HG02885 (cell line): ENCODE results near the gene ING5.
"Not testable (repeated sequence)": the region's sequence is repeated elsewhere in the genome, so short reads cannot be mapped to it uniquely, and the experiment has no call there.

Source experiments
- ATAC-seq: cut with Tn5 transposase; IDR thresholded peaks from one replicate; pipeline ENCODE4 v1.9.1; 2021; ENCODE audit warnings: mild to moderate bottlenecking; ENCODE audit not compliant: unreplicated experiment, poor library complexity

Gene ING5

GRCh38 chr2:241701399-241702154 lies at the start of gene ING5:
TSS of gene ING5 (plus strand) at chr2:241702039. CDS start at chr2:241702066, 27 bp downstream.
- peak; percentile 63 for ATAC-seq

GRCh38 chr2:241652142-241652541 lies 49.7 kb upstream of the ING5 start:
- ATAC-seq, result no peak

GRCh38 chr2:241652722-241653121 lies 49.1 kb upstream of the ING5 start:
- no peak for ATAC-seq

- no peak for ATAC-seq
Measured at GRCh38 chr2:241653210-241653750, 48.6 kb upstream of the ING5 start.

- no peak for ATAC-seq
Measured at GRCh38 chr2:241654551-241654950, 47.3 kb upstream of the ING5 start.

GRCh38 chr2:241655516-241656189 lies 46.2 kb upstream of the ING5 start:
- ATAC-seq, result no peak

GRCh38 chr2:241656190-241656741 lies 45.6 kb upstream of the ING5 start:
- no peak for ATAC-seq

GRCh38 chr2:241657786-241658254 lies 44.0 kb upstream of the ING5 start:
- ATAC-seq, result no peak

- no peak for ATAC-seq
Measured at GRCh38 chr2:241658296-241658695, 43.5 kb upstream of the ING5 start.

GRCh38 chr2:241659150-241659739 lies 42.6 kb upstream of the ING5 start:
- ATAC-seq, result no peak

GRCh38 chr2:241660593-241661213 lies 41.1 kb upstream of the ING5 start:
- no peak for ATAC-seq

GRCh38 chr2:241662731-241663130 lies 39.1 kb upstream of the ING5 start:
- ATAC-seq, result not testable (repeated sequence)

- no peak for ATAC-seq
Measured at GRCh38 chr2:241665731-241666440, 36.0 kb upstream of the ING5 start.

GRCh38 chr2:241666627-241667400 lies 35.0 kb upstream of the ING5 start:
- ATAC-seq, result no peak

- no peak for ATAC-seq
Measured at GRCh38 chr2:241668354-241668753, 33.5 kb upstream of the ING5 start.

- no peak for ATAC-seq
Measured at GRCh38 chr2:241668839-241669238, 33.0 kb upstream of the ING5 start.

- no peak for ATAC-seq
Measured at GRCh38 chr2:241670333-241671110, 31.3 kb upstream of the ING5 start.
